GM19468 (cell line): ENCODE data around the gene EFNA2.

Source experiments
- ATAC-seq: cut with Tn5 transposase; IDR thresholded peaks from one replicate; pipeline ENCODE4 v1.9.1; 2021; ENCODE audit warnings: mild to moderate bottlenecking, moderate library complexity, moderate number of reproducible peaks; ENCODE audit not compliant: unreplicated experiment; ENCODE audit errors: extremely low read depth

The EFNA2 gene

GRCh38 chr19:1343041-1343440 lies 57.4 kb downstream of the EFNA2 start:
- no peak for ATAC-seq

GRCh38 chr19:1349211-1349610 lies 63.5 kb downstream of the EFNA2 start:
- ATAC-seq, result no peak

GRCh38 chr19:1350867-1351266 lies 65.2 kb downstream of the EFNA2 start:
- ATAC-seq, result no peak
